ENCODE results near the gene DCAF11. TPM values are rescaled to one million over a fixed set of nuclear protein-coding genes. Genes with fewer than 3 reads are reported as not detected.

Gene DCAF11
- total RNA-seq, 1 experiment from 2014 or later, result 48.8 TPM

GRCh38 chr14:24159777-24160498 is 45.4 kb downstream of the DCAF11 start:
- ChIA-PET POLR2A (interaction anchor here (0.7 to 3.7 kb wide), 5 partner anchors 10 to 73 kb away, joined by 3 to 30 read pairs (median 5); partner anchors contain the start of genes DCAF11, GMPR2, NRL and PSME2), CTCF (interaction anchor here (0.7 to 6.8 kb wide), 28 partner anchors 10 to 160 kb away, joined by 3 to 141 read pairs (median 5); partner anchors contain the start of genes CHMP4A, CIDEB, DCAF11 and IPO4)
- Mint-ChIP-seq H3K4me1 (ENCODE audit: insufficient read depth, unreplicated experiment) (peaks cover 11% of the 10 kb centered on the region), H3K4me3 (ENCODE audit: unreplicated experiment) (no peak overlapping the region), H3K27ac (ENCODE audit: low read depth, unreplicated experiment) (no peak overlapping the region), H3K36me3 (ENCODE audit: insufficient read depth, unreplicated experiment) (peaks cover 75% of the 10 kb centered on the region), H3K9me3 (ENCODE audit: unreplicated experiment) (no peaks in the 10 kb centered on the region), H3K27me3 (ENCODE audit: insufficient read depth, unreplicated experiment) (no peaks in the 10 kb centered on the region)
- BruUV-seq (replicated peaks), result no TSS peak
- no peak for DNase-seq (ENCODE audit: unreplicated experiment)
- TF ChIP-seq, protein P1, sequence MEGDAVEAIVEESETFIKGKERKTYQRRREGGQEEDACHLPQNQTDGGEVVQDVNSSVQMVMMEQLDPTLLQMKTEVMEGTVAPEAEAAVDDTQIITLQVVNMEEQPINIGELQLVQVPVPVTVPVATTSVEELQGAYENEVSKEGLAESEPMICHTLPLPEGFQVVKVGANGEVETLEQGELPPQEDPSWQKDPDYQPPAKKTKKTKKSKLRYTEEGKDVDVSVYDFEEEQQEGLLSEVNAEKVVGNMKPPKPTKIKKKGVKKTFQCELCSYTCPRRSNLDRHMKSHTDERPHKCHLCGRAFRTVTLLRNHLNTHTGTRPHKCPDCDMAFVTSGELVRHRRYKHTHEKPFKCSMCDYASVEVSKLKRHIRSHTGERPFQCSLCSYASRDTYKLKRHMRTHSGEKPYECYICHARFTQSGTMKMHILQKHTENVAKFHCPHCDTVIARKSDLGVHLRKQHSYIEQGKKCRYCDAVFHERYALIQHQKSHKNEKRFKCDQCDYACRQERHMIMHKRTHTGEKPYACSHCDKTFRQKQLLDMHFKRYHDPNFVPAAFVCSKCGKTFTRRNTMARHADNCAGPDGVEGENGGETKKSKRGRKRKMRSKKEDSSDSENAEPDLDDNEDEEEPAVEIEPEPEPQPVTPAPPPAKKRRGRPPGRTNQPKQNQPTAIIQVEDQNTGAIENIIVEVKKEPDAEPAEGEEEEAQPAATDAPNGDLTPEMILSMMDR (IDR thresholded peaks at IDR 0.05; ENCODE audit: unreplicated experiment), result no peak
- intact Hi-C loops (cut with micrococcal nuclease), result loop anchor here (2.0 to 5.0 kb wide), 3 partner anchors 13 to 145 kb away; partner anchors contain the start of genes PCK2, PSME2 and RNF31

GRCh38 chr14:24160499-24160849 is 45.9 kb downstream of the DCAF11 start:
- DNase-seq (ENCODE audit: unreplicated experiment), result no peak
- intact Hi-C loops (cut with micrococcal nuclease), result loop anchor here (2.0 to 5.0 kb wide), 3 partner anchors 14 to 146 kb away; partner anchors contain the start of genes PCK2, PSME2 and RNF31
- POLR2A ChIA-PET, result interaction anchor here (0.7 to 3.7 kb wide), 8 partner anchors 9 to 73 kb away, joined by 3 to 30 read pairs (median 10); partner anchors contain the start of genes DCAF11, EMC9, GMPR2 and IPO4
- no peaks in the 10 kb centered on the region for H3K9me3 Mint-ChIP-seq (ENCODE audit: unreplicated experiment)
- H3K4me1 Mint-ChIP-seq (ENCODE audit: insufficient read depth, unreplicated experiment), result peaks cover 11% of the 10 kb centered on the region
- TF ChIP-seq, protein P1 (IDR thresholded peaks at IDR 0.05; ENCODE audit: unreplicated experiment), result no peak
- CTCF ChIA-PET, result interaction anchor here (0.7 to 6.8 kb wide), 30 partner anchors 9 to 160 kb away, joined by 3 to 141 read pairs (median 4); partner anchors contain the start of genes CHMP4A, CIDEB, DCAF11 and IPO4
- no TSS peak for BruUV-seq (replicated peaks)
- no peak overlapping the region for H3K27ac Mint-ChIP-seq (ENCODE audit: low read depth, unreplicated experiment)
- peaks cover 75% of the 10 kb centered on the region for H3K36me3 Mint-ChIP-seq (ENCODE audit: insufficient read depth, unreplicated experiment)
- H3K27me3 Mint-ChIP-seq (ENCODE audit: insufficient read depth, unreplicated experiment), result no peaks in the 10 kb centered on the region
- H3K4me3 Mint-ChIP-seq (ENCODE audit: unreplicated experiment), result peak overlapping the region; percentile 88

- TSS peak; percentile 31 for BruUV-seq (replicated peaks)
- peak; percentile 95 for DNase-seq (ENCODE audit: unreplicated experiment)
- TF ChIP-seq, protein P1 (IDR thresholded peaks at IDR 0.05; ENCODE audit: unreplicated experiment), result peak; percentile 84
- peaks cover 11% of the 10 kb centered on the region for H3K4me1 Mint-ChIP-seq (ENCODE audit: insufficient read depth, unreplicated experiment)
- CTCF ChIA-PET, result interaction anchor here (0.6 to 6.8 kb wide), 35 partner anchors 9 to 1389 kb away, joined by 3 to 141 read pairs (median 4); partner anchors contain the start of genes CARMIL3, CHMP4A, CIDEB and DCAF11
- H3K27me3 Mint-ChIP-seq (ENCODE audit: insufficient read depth, unreplicated experiment), result no peaks in the 10 kb centered on the region
- intact Hi-C loops (cut with micrococcal nuclease), result loop anchor here (1.0 to 5.0 kb wide), 4 partner anchors 14 to 146 kb away; partner anchors contain the start of genes PCK2, PSME2 and RNF31
- peaks cover 71% of the 10 kb centered on the region for H3K36me3 Mint-ChIP-seq (ENCODE audit: insufficient read depth, unreplicated experiment)
- H3K27ac Mint-ChIP-seq (ENCODE audit: low read depth, unreplicated experiment), result peak within 1 kb of the TSS; percentile 91
- H3K9me3 Mint-ChIP-seq (ENCODE audit: unreplicated experiment), result no peaks in the 10 kb centered on the region
- peak within 1 kb of the TSS; percentile 88 for H3K4me3 Mint-ChIP-seq (ENCODE audit: unreplicated experiment)
- POLR2A ChIA-PET, result interaction anchor here (0.7 to 3.7 kb wide), 12 partner anchors 9 to 149 kb away, joined by 3 to 30 read pairs (median 6); partner anchors contain the start of genes DCAF11, EMC9, GMPR2 and IPO4
Observed at GRCh38 chr14:24160850-24161804, 46.5 kb downstream of the DCAF11 start, which contains the start of gene IRF9. Gene IRF9 (plus strand): TSS chr14:24161265. CDS start chr14:24162145, 880 bp downstream.
